ENCODE data around the gene PUSL1. TPM values are rescaled to one million over a fixed set of nuclear protein-coding genes. Genes with fewer than 3 reads are reported as not detected.
A peak's percentile ranks its signal among the peaks of the same experiment; 100 is the strongest.

The PUSL1 gene
- total RNA-seq (12.6 TPM), polyA plus RNA-seq (ENCODE audit: insufficient read depth, low read depth, low replicate concordance) (13.9 TPM)
- long read RNA-seq, donor 1, partial matches to known transcripts: 60 of 62 reads
- long read RNA-seq, donor 1, other reads (novel, unspliced or antisense): 0 of 62 reads
- long read RNA-seq, donor 2: 0 reads
- long read RNA-seq, donor 3, partial matches to known transcripts: 25 of 28 reads
- long read RNA-seq, donor 3, other reads (novel, unspliced or antisense): 0 of 28 reads
- long read RNA-seq, donor 4, partial matches to known transcripts: 0 of 3 reads
- long read RNA-seq, donor 4, other reads (novel, unspliced or antisense): 0 of 3 reads
- long read RNA-seq, donor 5: 0 reads
- long read RNA-seq, donor 6, partial matches to known transcripts: 0 of 2 reads
- long read RNA-seq, donor 6, other reads (novel, unspliced or antisense): 0 of 2 reads
- long read RNA-seq, donor 7, transcript PUSL1-201 (8 exons, 1,287 nt): major isoform, 7 of 17 reads
- long read RNA-seq, donor 7, partial matches to known transcripts: 8 of 17 reads
- long read RNA-seq, donor 7, other reads (novel, unspliced or antisense): 2 of 17 reads
- long read RNA-seq, donor 8, partial matches to known transcripts: 0 of 2 reads
- long read RNA-seq, donor 8, other reads (novel, unspliced or antisense): 0 of 2 reads
- long read RNA-seq, donor 9, partial matches to known transcripts: 0 of 3 reads
- long read RNA-seq, donor 9, other reads (novel, unspliced or antisense): 0 of 3 reads
- long read RNA-seq, donor 10, partial matches to known transcripts: 0 of 4 reads
- long read RNA-seq, donor 10, other reads (novel, unspliced or antisense): 0 of 4 reads

- Histone ChIP-seq H3K27ac (ENCODE audit: low read depth in 2 of 2, low read length in 2 of 2) (peak within 1 kb of the TSS; percentile 90 to 92), H3K9ac (ENCODE audit: low read length in 3 of 3) (peak within 1 kb of the TSS in 2 of 3 donors; percentile 32 to 80), H3K27me3 (ENCODE audit: control insufficient read depth, insufficient read depth, low read length) (no peaks in the 10 kb centered on the region), H3K36me3 (ENCODE audit: control insufficient read depth in 2 of 3, insufficient read depth in 3 of 3, low read length in 3 of 3) (peaks cover 0 to 6% (median 5%) of the 10 kb centered on the region in 3 donors), H3K4me3 (ENCODE audit: low read length in 3 of 3) (peak within 1 kb of the TSS; percentile 53 to 77 (median 74)), H3K4me1 (ENCODE audit: control insufficient read depth in 2 of 3, insufficient read depth in 2 of 3, low read depth in 1 of 3, low read length in 3 of 3) (peaks cover 0 to 36% (median 12%) of the 10 kb centered on the region in 3 donors), H3K9me3 (ENCODE audit: control insufficient read depth in 2 of 3, insufficient read depth in 1 of 3, low read length in 3 of 3) (no peaks in the 10 kb centered on the region)
- DNase-seq (peak; percentile 89 to 97 (median 94)), FAIRE-seq (no peak)
- no peak for TF ChIP-seq CTCF (IDR thresholded peaks at IDR 0.05; ENCODE audit: borderline replicate concordance, extremely low read depth, insufficient read depth)
- intact Hi-C loops (cut with DNase I): no loop called here
Observed at GRCh38 chr1:1307923-1308755, at the start of gene PUSL1, which contains the start of gene ACAP3. PUSL1 (plus strand) TSS chr1:1308597; CDS start chr1:1308644, 47 bp downstream. ACAP3 (minus strand) TSS chr1:1307930; CDS start chr1:1307815, 115 bp downstream.

GRCh38 chr1:1259119-1259488, 49.3 kb upstream of the PUSL1 start:
- Histone ChIP-seq H3K9ac (ENCODE audit: low read length in 3 of 3) (no peak overlapping the region), H3K36me3 (ENCODE audit: control insufficient read depth in 2 of 3, insufficient read depth in 3 of 3, low read length in 3 of 3) (peaks cover 3 to 24% (median 24%) of the 10 kb centered on the region in 3 donors)
- FAIRE-seq: no peak

More at GRCh38 chr1:1259119-1259488, 49.3 kb upstream of the PUSL1 start:
- H3K4me1 ChIP-seq (ENCODE audit: control insufficient read depth in 2 of 3, insufficient read depth in 2 of 3, low read depth in 1 of 3, low read length in 3 of 3): peaks cover 0 to 4% (median 0%) of the 10 kb centered on the region in 3 donors
- intact Hi-C loops (cut with DNase I): no loop called here
- H3K9me3 ChIP-seq (ENCODE audit: control insufficient read depth in 2 of 3, insufficient read depth in 1 of 3, low read length in 3 of 3): no peaks in the 10 kb centered on the region
- no peak overlapping the region for H3K4me3 ChIP-seq (ENCODE audit: low read length in 3 of 3)
- no peaks in the 10 kb centered on the region for H3K27me3 ChIP-seq (ENCODE audit: control insufficient read depth, insufficient read depth, low read length)
- DNase-seq: no peak
- H3K27ac ChIP-seq (ENCODE audit: low read depth in 2 of 2, low read length in 2 of 2): no peak overlapping the region
- no peak for TF ChIP-seq CTCF (IDR thresholded peaks at IDR 0.05; ENCODE audit: borderline replicate concordance, extremely low read depth, insufficient read depth)

Measured in kidney (tissue), 22 donors.